Stimulated activated CD4-positive, alpha-beta T cell treated with anti-CD3 and anti-CD28 coated beads, Interleukin-12 subunit alpha, Interleukin-12 subunit beta, amount 100 ng/mL, for 48 hours (primary cell): Measurements from ENCODE around the gene CD99.
A peak's percentile ranks its signal among the peaks of the same experiment; 100 is the strongest.

Experiments used
- DNase-seq, 3 donors: peaks; one replicate each; pipeline ENCODE4 v3.0.0-alpha.2; 2020; ENCODE audit warnings: low read depth in 2 of 3, low spot score in 1 of 3

Gene CD99

GRCh38 chrX:2690856-2691542 is at the start of gene CD99:
Gene CD99, plus strand, starts transcription at chrX:2691295. Its CDS starts 66 bp downstream, at chrX:2691361.
- peak; percentile 66 to 87 (median 69) for DNase-seq

- no peak for DNase-seq
Observed at GRCh38 chrX:2642146-2642545, 48.9 kb upstream of the CD99 start.

- DNase-seq = no peak
Observed at GRCh38 chrX:2642791-2643190, 48.3 kb upstream of the CD99 start.

GRCh38 chrX:2643880-2644279 is 47.2 kb upstream of the CD99 start:
- no peak for DNase-seq

GRCh38 chrX:2645563-2645962 is 45.5 kb upstream of the CD99 start:
- no peak for DNase-seq

GRCh38 chrX:2647627-2648026 is 43.5 kb upstream of the CD99 start:
- no peak for DNase-seq

- no peak for DNase-seq
Observed at GRCh38 chrX:2650037-2650436, 41.1 kb upstream of the CD99 start.

GRCh38 chrX:2650865-2651264 is 40.2 kb upstream of the CD99 start:
- DNase-seq = no peak

GRCh38 chrX:2652106-2652505 is 39.0 kb upstream of the CD99 start:
- no peak for DNase-seq

GRCh38 chrX:2654436-2655340 is 36.4 kb upstream of the CD99 start:
- DNase-seq = no peak

GRCh38 chrX:2656257-2656836 is 34.7 kb upstream of the CD99 start:
- no peak for DNase-seq

GRCh38 chrX:2657532-2658113 is 33.5 kb upstream of the CD99 start:
- DNase-seq = no peak

- DNase-seq = no peak
Observed at GRCh38 chrX:2658585-2659292, 32.4 kb upstream of the CD99 start.

- no peak for DNase-seq
Observed at GRCh38 chrX:2662586-2662985, 28.5 kb upstream of the CD99 start.

- DNase-seq = no peak
Observed at GRCh38 chrX:2664502-2664901, 26.6 kb upstream of the CD99 start.

- no peak for DNase-seq
Observed at GRCh38 chrX:2665387-2666304, 25.4 kb upstream of the CD99 start.

- DNase-seq = no peak
Observed at GRCh38 chrX:2666491-2666890, 24.6 kb upstream of the CD99 start.

GRCh38 chrX:2670978-2671377 is 20.1 kb upstream of the CD99 start:
- no peak for DNase-seq

GRCh38 chrX:2672084-2672483 is 19.0 kb upstream of the CD99 start:
- DNase-seq = no peak

- DNase-seq = no peak
Observed at GRCh38 chrX:2673611-2674010, 17.5 kb upstream of the CD99 start.
